ENCODE measurements around the gene KRTAP23-1.

GRCh38 chr21:30315701-30316100 lies 32.7 kb downstream of the KRTAP23-1 start:
- TF ChIP-seq CTCF (IDR thresholded peaks at IDR 0.05; ENCODE audit: insufficient read depth, low read length): no peak
- no peak for TF ChIP-seq REST (IDR thresholded peaks at IDR 0.05; ENCODE audit: insufficient replicate concordance, low read depth)

Measured in HL-60 (cell line).